NK-92 treated with Interleukin-12 subunit alpha and Interleukin-12 subunit beta, amount 100 ng/mL, for 24 hours (cell line): ENCODE data around the gene SPRR2F.
"Not testable (repeated sequence)": the region's sequence is repeated elsewhere in the genome, so short reads cannot be mapped to it uniquely, and the experiment has no call there.

Source experiments
- DNase-seq: peaks from one replicate; lab custom pipeline; 2025; lab: John Stamatoyannopoulos, UW

SPRR2F gene

DNA sequence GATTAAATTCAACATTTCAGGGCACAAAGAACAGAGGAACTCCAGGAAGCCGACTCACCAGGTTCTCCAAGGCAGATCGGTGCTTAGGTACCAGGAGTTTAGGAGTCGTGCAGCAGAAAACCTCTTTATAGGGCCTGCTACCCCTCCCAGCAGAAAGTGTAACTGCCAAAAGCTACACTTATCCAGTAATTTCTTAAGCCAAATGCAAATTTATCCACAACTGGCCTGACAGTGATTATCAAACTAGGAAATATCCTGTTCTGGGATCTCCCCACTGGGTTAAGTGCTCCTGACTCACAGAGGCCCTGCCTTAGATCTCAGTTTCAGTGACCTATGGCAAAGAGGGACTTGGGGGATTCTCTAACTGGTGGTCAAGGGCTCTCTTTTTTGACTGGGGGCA lies at the start of gene SPRR2F:
SPRR2F (minus strand) TSS at position 101 of the 400 bp plus-strand sequence. CDS start 783 bp downstream, outside the sequence.
- no peak for DNase-seq

DNA sequence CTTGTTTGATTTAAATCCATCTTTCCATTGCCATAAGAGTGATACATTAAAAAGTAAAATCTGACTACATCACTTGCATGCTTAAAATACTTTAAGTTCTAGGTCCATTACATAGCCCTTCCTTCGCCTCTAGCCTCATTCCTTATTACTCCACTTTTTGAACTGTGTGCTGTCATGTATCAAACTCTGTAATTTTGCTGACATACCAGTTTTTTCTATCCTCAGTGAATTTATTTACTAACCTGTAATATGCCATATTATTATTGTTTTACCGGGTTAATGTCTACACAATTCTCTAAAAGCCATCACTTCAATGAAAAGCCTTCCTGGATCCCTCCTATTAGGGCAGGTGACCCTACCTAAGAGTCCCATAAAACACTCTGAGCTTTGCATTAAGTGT lies 42.2 kb upstream of the SPRR2F start:
- no peak for DNase-seq

DNA sequence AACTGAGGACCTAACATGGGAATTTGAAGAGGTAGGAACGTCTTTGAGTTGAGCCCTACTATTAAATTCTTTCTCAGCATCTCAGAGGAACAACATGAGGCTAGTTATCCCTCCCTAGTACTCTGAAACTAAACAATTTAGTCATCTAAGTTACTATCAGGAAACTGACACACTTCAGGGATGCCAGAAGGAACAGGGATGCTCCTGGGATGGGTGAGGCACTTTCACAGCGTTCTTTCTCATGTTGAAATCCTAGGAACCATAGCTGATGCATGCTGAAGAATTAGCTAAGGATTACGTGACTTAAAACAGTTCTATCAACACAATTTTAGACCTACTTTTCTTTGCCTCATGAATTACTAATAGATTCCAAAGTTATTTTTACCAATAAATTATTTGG lies 39.2 kb upstream of the SPRR2F start:
- no peak for DNase-seq

- DNase-seq, result no peak
These were observed 37.5 kb upstream of the SPRR2F start, which contains the start of gene SPRR2G for GRCh38 chr1:153150846-153151245. TSS of gene SPRR2G (minus strand) at chr1:153150890. CDS start at chr1:153150110, 780 bp downstream.

DNA sequence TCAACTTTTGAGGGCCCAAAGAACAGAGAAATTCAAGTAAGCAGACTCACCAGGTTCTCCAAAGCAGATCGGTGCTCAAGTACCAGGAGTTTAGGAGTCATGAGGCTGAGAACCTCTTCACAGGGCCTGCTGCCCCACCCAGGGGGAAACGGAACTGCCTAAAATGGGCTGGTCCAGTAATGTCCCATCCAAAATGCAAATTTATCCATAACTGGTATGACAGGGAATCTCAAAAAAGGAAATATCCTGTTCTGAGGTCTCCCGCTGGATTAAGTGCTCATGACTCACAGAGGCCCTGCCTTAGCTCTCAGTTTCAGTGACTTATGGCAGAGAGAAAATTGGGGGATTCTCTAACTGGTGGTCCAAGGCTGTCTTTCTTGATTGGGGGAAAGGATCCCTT lies 28.1 kb upstream of the SPRR2F start:
- DNase-seq, result no peak

DNA sequence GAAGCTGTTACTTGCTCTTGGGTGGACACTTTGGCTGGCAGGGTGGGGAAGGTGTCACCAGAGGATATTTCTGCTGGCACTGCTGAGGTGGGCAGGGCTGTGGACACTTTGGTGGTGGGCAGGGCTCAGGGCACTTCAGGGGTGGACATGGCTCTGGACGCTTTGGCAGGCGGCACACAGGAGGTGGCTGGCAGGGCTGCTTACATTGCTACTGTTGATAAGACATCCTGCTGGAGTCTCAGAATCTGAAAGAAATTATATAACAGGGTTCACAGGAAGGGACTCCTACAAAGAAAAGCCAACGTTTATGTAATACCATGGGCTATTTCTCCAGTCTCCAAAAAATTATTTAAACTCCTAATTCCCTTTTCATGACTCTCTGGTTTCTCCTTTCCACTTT lies 27.2 kb upstream of the SPRR2F start:
- DNase-seq, result no peak

DNA sequence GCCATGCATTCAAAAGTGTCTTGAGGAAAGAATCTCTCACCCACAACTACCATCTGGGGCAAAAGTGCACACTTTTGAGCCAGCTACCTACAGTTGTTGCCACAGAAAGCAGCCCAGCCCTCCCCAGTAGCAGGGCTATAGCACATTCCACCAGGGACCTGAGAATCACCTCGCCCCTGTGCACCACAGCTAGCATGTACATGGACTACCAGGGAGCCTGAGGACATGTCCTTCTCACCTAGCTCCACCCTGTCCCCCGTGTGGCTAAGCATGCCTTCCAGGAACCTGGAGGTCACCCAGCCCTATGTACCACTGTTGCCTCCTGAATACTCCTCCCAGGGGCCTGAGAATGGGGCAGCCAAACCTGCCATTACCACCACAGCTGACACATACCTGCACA lies 20.4 kb upstream of the SPRR2F start:
- no peak for DNase-seq

- DNase-seq, result no peak
These were observed 20.0 kb upstream of the SPRR2F start for GRCh38 chr1:153133267-153133666.

GRCh38 chr1:153128688-153129087 lies 15.4 kb upstream of the SPRR2F start:
- DNase-seq, result not testable (repeated sequence)

- DNase-seq, result no peak
These were observed 14.0 kb upstream of the SPRR2F start for GRCh38 chr1:153127296-153127695.

DNA sequence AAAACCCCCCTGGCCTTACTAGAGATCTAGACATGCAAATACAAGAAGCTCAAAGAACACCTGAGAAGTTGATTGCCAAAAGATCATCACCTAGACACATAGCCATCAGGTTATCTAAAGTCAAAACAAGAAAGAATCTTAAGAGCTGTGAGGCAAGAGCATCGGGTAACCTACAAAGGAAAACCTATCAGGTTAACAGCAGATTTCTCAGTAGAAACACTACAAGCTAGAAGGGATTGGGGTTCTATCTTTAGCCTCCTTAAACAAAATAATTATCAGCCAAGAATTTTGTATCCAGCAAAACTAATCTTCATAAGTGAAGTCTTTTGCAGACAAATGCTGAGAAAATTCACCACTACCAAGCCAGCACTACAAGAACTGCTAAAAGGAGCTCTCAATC lies 12.2 kb upstream of the SPRR2F start:
- DNase-seq, result no peak

DNA sequence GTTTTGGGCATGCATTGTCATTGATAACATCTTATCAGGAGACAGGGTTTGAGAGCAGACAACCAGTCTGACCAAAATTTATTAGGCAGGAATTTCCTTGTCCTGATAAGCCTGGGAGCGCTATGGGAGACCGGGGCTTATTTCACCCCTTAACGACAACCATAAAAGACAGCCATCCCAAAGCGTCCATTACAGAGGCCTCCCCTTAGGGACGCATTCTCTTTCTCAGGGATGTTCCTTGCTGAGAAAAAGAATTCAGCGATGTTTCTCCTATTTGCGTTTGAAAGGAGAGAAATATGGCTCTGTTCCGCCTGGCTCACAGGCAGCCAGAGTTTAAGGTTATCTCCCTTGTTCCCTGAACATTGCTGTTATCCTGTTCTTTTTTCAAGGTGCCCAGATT lies 10.5 kb upstream of the SPRR2F start:
- DNase-seq, result not testable (repeated sequence)

DNA sequence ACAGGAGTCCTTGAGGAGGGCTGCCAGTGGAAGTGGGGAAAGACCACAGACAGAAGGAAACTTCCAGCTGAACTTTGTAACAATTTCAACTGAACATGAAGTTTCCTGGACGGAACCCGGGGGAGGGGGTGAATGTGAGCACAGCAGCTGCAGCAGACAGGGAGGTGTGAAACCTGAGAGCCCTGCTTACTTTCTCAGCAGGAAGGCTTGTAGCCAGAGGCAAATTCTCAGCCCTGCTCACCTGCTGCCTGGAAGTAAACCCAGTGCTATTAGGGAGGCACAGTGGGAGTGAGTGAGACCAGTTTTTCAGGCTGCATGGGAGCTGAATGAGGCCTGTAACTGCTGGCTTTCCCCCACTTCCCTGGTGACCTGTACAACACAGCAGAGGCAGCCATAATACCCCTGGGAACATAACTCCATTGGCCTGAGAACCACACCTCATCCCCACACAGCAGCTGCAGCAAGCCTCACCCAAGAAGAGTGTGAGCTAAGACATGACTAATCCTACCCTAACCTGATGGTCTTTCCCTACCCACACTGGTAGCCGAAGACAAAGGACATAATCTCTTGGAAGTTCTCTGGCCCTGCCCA lies 9.6 kb upstream of the SPRR2F start:
- no peak for DNase-seq

DNA sequence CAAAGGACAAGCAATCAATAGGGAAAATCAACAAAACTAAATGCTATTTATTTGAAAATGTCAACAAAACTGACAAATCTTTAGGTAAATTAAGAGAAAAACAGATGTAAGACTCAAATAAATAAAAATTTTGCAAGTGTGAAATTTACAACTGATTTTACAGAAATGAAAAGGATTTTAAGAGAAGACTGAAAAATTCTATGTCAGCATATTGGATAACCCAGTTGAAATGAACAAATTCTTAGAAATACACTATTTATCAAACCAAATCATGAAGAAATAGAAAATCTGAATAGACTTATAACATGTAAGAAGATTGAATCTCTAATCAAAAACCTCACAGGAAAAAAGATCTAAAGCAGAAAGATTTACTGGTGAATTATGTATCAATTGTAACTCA lies 7.6 kb upstream of the SPRR2F start:
- no peak for DNase-seq

- no peak for DNase-seq
These were observed 6.2 kb upstream of the SPRR2F start for GRCh38 chr1:153119491-153119971.

GRCh38 chr1:153115264-153115663 lies 1.9 kb upstream of the SPRR2F start:
- not testable (repeated sequence) for DNase-seq

DNA sequence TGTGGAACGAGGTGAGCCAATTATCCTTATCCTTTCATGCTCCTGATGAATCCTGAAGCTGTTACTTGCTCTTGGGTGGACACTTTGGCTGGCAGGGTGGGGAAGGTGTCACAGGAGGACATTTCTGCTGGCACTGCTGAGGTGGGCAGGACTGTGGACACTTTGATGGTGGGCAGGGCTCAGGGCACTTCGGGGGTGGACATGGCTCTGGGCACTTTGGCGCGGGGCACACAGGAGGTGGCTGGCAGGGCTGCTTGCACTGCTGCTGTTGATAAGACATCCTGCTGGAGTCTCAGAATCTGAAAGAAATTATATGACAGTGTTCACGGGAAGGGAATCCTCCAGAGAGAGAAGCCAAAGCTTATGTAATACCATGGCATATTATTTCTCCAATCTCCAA lies 862 bp downstream of the SPRR2F start:
- DNase-seq, result not testable (repeated sequence)

GRCh38 chr1:153100245-153100644 lies 13.1 kb downstream of the SPRR2F start:
- DNase-seq, result no peak

DNA sequence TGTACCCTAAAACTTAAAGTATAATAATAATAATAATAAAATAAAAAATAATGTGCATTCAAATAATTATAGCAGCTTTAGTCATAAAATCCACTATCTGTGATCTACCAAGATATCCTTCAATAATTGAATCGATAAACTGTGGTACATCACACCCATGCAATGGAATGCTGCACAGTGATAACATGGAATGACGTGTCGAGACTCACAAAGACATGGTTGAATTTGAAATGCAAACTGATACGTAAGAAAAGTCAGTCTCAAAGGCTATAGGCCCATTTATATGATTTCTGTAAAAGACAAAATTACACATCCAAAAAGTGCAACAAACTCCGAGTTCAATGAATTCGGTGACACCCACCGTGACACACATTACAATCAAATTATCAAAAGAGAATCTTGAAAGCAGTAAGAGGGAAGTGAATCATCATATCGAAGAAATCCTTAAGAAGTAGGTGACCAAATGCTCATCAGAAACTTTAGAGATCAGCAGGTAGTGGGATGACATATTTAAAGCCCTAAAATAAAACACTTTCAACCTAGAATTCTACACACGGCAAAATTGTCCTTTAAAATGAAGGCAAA lies 13.8 kb downstream of the SPRR2F start:
- no peak for DNase-seq

- no peak for DNase-seq
These were observed 17.6 kb downstream of the SPRR2F start for GRCh38 chr1:153095764-153096163.

DNA sequence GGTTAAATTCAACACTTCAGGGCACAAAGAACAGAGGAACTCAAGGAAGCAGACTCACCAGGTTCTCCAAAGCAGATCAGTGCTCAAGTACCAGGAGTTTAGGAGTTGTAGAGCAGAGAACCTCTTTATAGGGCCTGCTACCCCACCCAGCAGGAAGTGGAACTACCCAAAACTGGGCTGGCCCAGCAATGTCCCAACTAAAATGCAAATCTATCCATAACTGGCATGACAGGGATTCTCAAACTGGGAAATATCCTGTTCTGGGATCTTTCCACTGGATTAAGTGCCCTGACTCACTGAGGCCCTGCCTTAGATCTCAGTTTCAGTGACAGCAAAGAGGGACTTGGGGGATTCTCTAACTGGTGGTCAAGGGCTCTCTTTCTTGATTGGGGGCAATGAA lies 18.9 kb downstream of the SPRR2F start, which contains the start of gene SPRR2E:
SPRR2E (minus strand) TSS at position 101 of the 400 bp plus-strand sequence. CDS start 775 bp downstream, outside the sequence.
- DNase-seq, result no peak

DNA sequence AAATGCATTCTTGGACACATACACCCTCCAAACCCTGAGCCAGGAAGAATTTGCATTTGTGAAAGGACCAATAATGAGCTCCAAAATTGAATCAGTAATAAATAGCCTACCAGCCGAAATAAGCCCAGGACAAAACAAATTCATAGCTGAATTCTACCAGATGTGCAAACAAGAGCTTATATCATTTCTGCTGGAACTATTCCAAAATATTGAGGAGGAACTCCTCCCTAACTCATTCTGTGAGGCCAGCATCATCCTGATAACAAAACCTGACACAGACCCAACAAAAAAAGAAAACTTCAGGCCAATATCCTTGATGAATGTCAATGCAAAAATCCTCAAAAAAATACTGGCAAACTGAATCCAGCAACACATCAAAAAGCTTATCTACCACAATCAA lies 25.7 kb downstream of the SPRR2F start:
- DNase-seq, result no peak

DNA sequence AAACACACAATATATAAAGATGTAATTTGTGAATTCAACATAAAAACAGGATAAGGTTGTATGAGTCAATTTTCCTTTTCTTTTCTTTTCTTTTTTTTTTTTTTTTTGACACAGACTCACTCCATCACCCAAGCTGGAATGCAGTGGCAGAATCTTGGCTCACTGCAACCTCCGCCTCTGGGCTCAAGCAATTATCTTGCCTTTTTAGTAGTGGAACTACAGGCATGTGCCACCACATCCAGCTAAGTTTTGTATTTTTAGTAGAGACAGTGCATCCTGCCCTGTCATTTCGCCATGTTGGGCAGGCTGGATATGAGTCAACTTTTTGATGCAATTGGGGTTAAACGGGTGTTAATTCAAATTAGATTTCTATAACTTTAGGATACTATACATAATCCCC lies 31.6 kb downstream of the SPRR2F start:
- no peak for DNase-seq
